GM12873 (cell line): ENCODE results near the gene HS6ST3.

Source experiments
- TF ChIP-seq, protein P1 (sequence below): IDR thresholded peaks from 2 replicates; pipeline ENCODE4 v1.5.1; 2012; ENCODE audit warnings: low read depth, mild to moderate bottlenecking, moderate library complexity, low read length, control low read depth; ENCODE audit not compliant: insufficient read depth; ENCODE audit errors: missing control alignments

HS6ST3 gene

DNA sequence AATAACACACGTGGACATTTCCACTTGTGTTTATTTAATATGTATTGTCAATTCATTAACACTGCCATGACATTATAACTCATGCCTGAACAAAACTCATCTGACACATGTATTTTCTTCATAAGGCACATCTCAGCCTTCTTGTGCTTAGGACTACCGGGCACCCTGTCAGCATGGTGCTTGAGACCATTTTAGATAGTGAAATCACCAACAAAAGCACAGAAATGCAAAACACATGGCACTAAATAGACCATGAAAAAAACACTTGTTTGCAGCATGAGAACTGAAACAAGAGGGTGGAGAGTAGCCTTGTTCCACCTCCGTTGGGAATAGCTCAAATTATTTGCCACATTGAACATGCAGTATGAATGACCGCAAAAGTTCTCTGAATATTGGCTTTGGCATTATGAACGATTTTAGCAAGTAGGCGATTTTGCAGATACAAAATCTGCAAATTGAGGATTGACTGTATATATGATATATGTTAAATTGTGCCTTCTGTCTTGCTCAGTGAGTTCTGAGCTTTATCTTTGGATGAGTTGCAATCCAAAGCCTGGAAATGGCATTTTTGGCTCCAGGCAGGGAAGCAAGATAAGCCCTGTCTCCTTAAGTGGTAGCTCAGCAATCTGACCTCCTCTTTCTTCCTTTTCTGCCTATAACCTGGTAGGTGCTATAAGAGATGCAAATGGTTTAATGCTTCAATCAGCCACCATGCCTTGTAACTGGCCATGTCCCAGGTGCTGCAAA is 328.2 kb downstream of the HS6ST3 start:
- TF ChIP-seq, protein P1, sequence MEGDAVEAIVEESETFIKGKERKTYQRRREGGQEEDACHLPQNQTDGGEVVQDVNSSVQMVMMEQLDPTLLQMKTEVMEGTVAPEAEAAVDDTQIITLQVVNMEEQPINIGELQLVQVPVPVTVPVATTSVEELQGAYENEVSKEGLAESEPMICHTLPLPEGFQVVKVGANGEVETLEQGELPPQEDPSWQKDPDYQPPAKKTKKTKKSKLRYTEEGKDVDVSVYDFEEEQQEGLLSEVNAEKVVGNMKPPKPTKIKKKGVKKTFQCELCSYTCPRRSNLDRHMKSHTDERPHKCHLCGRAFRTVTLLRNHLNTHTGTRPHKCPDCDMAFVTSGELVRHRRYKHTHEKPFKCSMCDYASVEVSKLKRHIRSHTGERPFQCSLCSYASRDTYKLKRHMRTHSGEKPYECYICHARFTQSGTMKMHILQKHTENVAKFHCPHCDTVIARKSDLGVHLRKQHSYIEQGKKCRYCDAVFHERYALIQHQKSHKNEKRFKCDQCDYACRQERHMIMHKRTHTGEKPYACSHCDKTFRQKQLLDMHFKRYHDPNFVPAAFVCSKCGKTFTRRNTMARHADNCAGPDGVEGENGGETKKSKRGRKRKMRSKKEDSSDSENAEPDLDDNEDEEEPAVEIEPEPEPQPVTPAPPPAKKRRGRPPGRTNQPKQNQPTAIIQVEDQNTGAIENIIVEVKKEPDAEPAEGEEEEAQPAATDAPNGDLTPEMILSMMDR: no peak

DNA sequence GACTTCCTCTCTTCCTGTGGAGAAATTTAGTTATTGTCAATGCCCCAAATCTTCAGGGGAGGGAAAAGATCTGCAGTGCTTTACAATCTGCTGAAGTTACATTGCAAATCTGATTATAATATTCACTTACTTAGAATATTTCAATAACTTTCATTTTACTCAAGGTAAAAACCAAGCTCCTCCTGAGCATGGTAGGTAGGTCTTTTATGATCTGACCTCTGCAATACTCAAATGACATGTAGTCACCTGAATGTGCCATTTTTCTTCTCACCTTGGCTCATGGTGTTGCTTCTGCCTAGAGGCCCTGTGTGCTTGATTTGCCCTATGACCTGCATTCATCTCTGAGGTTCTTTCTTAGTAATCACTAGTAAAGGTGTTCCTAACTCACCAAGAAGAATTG is 331.4 kb downstream of the HS6ST3 start:
- TF ChIP-seq, protein P1: no peak

DNA sequence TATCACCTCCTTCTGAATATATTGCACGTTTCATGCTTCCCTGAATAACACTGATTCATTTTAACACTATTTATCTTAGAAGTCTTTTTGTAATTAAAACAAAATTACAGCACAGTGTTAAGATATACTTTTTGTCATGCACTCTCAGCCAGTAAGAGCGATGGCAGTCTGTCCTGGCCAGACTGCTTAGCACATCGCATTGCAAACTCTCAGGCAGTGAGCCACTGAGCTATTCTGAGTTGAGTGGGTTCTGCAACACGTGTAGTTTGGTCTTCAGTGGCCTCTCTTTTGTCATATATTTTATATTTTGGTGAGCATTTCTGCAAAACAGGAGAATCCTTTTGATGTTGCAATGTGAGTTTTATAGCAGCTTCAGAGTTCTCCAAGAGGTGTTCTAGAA is 332.1 kb downstream of the HS6ST3 start:
- TF ChIP-seq, protein P1: no peak

DNA sequence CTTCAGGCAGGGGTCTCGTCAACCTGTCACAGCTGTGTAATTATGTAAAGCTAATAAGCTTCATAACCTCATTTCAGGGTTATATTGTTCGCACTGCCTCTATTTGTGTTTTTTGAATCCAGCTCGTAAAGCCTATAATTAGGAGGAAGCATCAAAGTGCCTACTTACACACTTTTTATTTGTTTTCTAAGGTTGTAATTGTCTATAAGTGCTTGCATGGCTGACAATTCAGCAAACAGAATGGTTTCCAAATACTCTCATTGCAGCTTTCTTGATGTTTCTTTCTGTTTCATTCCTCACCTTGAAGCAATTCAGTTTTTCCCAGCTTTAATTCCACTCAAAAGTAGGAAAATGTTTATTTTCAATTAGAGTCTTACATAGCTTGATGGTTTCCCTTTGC is 336.3 kb downstream of the HS6ST3 start:
- TF ChIP-seq, protein P1: no peak

DNA sequence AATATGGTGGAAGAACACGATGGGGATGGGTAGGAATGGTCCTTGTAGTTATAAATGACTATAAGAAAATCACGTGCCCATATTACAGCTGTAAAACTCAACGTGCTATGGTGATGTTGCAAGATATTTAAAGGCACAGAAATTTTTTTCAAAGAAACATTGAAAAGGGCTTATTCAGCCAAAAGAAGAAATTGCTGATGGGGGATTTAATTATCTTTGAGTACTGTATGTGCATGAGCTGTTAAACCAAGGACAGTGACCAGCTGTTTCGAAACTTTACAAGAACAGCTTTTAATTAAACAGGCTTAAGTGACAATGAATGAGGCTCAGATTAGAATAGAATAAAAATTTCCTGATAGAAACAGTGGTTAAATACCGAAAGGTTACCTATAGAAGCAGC is 339.0 kb downstream of the HS6ST3 start:
- TF ChIP-seq, protein P1: no peak

DNA sequence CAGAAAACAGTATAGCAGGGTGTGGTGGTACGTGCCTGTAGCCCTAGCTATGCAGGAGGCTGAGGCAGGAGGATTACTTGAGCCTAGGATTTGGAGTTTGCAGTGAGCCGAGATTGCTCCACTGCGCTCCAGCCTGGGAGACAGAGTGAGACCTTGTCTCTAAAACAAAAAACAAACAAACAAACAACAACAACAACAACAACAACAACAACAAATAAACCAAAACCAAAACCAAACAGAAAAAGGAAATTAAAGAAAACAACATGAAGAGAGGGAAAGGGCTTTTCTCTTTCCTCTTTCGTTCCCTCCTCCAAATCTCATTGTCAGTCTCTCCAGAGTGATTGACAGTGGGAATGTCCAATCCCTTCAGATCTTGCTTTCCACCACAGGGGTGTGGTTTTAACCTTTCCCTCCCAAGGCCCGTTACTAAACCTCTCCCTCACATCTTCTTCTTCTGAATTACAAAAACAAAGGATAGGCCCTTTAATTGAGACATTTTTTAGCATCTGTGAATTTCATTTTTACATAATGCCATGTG is 341.2 kb downstream of the HS6ST3 start:
- TF ChIP-seq, protein P1: no peak

DNA sequence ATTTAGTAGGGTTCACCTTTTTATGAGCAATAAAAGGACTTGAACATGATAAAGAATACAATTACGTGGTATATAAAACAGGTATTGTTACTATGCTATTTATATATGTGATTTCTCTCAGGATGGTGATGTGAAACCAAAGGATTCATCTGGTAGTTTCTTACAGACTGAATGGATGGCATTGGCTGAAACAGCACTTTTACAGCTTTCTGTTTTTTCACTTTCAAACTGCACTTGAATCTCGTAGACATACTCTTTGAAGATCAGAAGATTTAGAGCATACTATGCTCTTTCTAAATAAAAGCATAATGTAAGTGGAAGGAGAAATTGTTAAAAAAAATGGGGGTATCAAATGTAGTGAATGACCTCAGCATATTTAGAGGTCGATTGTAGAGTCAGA is 354.8 kb downstream of the HS6ST3 start:
- TF ChIP-seq, protein P1: no peak
